Measurements from ENCODE around the gene GSTP1.
"Not testable (repeated sequence)": the region's sequence is repeated elsewhere in the genome, so short reads cannot be mapped to it uniquely, and the experiment has no call there.

Gene GSTP1

GRCh38 chr11:67564230-67564629 lies 19.4 kb upstream of the GSTP1 start:
- no peak for DNase-seq

GRCh38 chr11:67571443-67571842 lies 12.2 kb upstream of the GSTP1 start:
- DNase-seq: no peak

- no peak for DNase-seq
Observed at GRCh38 chr11:67572305-67572704, 11.3 kb upstream of the GSTP1 start.

- DNase-seq: peak in 6 of 14 donors; percentile 5 to 16 (median 11)
Observed at GRCh38 chr11:67572747-67573419, 10.7 kb upstream of the GSTP1 start.

GRCh38 chr11:67574938-67575337 lies 8.7 kb upstream of the GSTP1 start:
- DNase-seq: no peak

- no peak for DNase-seq
Observed at GRCh38 chr11:67576735-67577475, 6.7 kb upstream of the GSTP1 start.

GRCh38 chr11:67577951-67578350 lies 5.7 kb upstream of the GSTP1 start:
- DNase-seq: no peak

- DNase-seq: no peak
Observed at GRCh38 chr11:67581469-67581868, 2.1 kb upstream of the GSTP1 start.

GRCh38 chr11:67582011-67582410 lies 1.6 kb upstream of the GSTP1 start:
- DNase-seq: no peak

GRCh38 chr11:67584205-67584880 lies 731 bp downstream of the GSTP1 start:
- DNase-seq: peak in 10 of 14 donors; percentile 36 to 75 (median 50)

- DNase-seq: peak in 2 of 14 donors; percentile 25 to 26
Observed at GRCh38 chr11:67584881-67585873, 1.6 kb downstream of the GSTP1 start.

- no peak for DNase-seq
Observed at GRCh38 chr11:67585911-67586310, 2.3 kb downstream of the GSTP1 start.

GRCh38 chr11:67586568-67587250 lies 3.1 kb downstream of the GSTP1 start:
- no peak for DNase-seq

- no peak for DNase-seq
Observed at GRCh38 chr11:67588136-67588503, 4.5 kb downstream of the GSTP1 start.

GRCh38 chr11:67588899-67589415 lies 5.3 kb downstream of the GSTP1 start:
- not testable (repeated sequence) for DNase-seq

- no peak for DNase-seq
Observed at GRCh38 chr11:67592880-67593564, 9.4 kb downstream of the GSTP1 start.

- DNase-seq: no peak
Observed at GRCh38 chr11:67593565-67593905, 9.9 kb downstream of the GSTP1 start.

- DNase-seq: no peak
Observed at GRCh38 chr11:67594480-67594879, 10.9 kb downstream of the GSTP1 start.

GRCh38 chr11:67596753-67597300 lies 13.2 kb downstream of the GSTP1 start:
- no peak for DNase-seq

GRCh38 chr11:67597458-67597857 lies 13.8 kb downstream of the GSTP1 start:
- not testable (repeated sequence) for DNase-seq

GRCh38 chr11:67597963-67598362 lies 14.4 kb downstream of the GSTP1 start:
- DNase-seq: not testable (repeated sequence)
